ENCODE results near the gene SLC4A8. TPM values are rescaled to one million over a fixed set of nuclear protein-coding genes. Genes with fewer than 3 reads are reported as not detected.

The SLC4A8 gene
- total and polyA plus RNA-seq, 2 donors (not counting 3 experiments of a cell fraction or from before 2014, with no cell fraction given): 4.7 to 9.7 TPM

DNA sequence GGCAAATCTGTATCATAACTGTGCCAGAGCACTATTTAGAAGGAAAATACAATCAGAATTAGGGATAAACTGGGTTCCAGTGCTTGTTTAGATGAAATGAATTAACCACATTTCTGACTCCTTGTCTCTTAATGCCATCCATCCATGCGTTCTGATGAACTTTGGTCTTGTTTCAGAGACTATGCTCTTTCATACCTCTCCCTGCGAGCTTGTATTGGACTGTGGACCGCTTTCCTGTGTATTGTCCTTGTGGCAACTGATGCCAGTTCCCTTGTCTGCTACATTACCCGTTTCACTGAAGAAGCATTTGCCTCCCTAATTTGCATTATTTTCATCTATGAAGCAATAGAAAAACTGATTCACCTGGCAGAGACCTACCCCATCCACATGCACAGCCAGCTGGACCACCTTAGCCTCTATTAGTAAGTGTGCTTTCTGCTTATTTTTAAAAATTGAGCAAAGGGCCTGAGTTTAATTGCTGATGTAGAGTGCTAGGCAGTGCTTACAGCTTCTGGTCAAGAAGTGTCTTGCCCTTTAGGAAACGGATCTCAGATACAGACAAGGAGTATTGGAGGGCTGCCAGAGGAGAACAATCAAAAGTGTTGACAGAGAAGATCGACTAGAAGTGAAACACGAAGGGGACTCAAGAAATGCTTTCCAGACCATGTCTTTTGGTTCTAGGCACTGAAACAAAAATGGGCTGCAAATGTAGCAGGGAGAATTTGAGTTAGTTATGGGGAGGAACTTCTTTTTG, 46.7 kb downstream of the SLC4A8 start:
- no peak overlapping the region for H3K9ac ChIP-seq (replicated peaks; ENCODE audit: extremely low read depth, insufficient read depth, low read length)
- H3K9me3 ChIP-seq (replicated peaks; ENCODE audit: control insufficient read depth, insufficient read depth, low read length): no peaks in the 10 kb centered on the region
- peaks cover 3% of the 10 kb centered on the region for H3K4me1 ChIP-seq (ENCODE audit: control insufficient read depth, extremely low read depth, insufficient read depth, low read length)
- TF ChIP-seq GATA2 (IDR thresholded peaks at IDR 0.05; ENCODE audit: insufficient read depth, insufficient read length, low read depth, low read length) (no peak), POLR2A (IDR thresholded peaks at IDR 0.05; ENCODE audit: low read depth, low read length) (no peak), EZH2 (IDR thresholded peaks at IDR 0.05; ENCODE audit: borderline replicate concordance, low read depth, low read length, severe bottlenecking) (no peak), JUN (IDR thresholded peaks at IDR 0.05; ENCODE audit: borderline replicate concordance, insufficient read depth, insufficient read length, low read depth) (no peak), MYC (IDR thresholded peaks at IDR 0.05; ENCODE audit: low read depth, low read length) (no peak), MAX (IDR thresholded peaks at IDR 0.05; ENCODE audit: insufficient read depth, insufficient read length) (no peak), FOS (IDR thresholded peaks at IDR 0.05; ENCODE audit: borderline replicate concordance, insufficient read depth, low read length) (no peak), CTCF (IDR thresholded peaks at IDR 0.05; ENCODE audit: extremely low read depth in 1 of 2, insufficient read depth in 1 of 2, low read depth in 1 of 2, low read length in 2 of 2) (no peak), POLR2AphosphoS5 (IDR thresholded peaks at IDR 0.05; ENCODE audit: insufficient read depth, low read depth, low read length) (no peak)
- intact Hi-C loops (cut with micrococcal nuclease) (no loop called here), dilution Hi-C loops (cut with MboI; ENCODE audit: extremely low pct_ligation_motif_present, low sequenced_read_pairs) (no loop called here)
- BruUV-seq (replicated peaks): no TSS peak
- peak; percentile 55 for FAIRE-seq
- no peak overlapping the region for H3K4me2 ChIP-seq (ENCODE audit: insufficient read depth, low read length)
- DNase-seq (ENCODE audit: low read depth, low spot score): peak; percentile 79
- no peak overlapping the region for H3K4me3 ChIP-seq (replicated peaks in 1 of 3; ENCODE audit: insufficient read depth in 1 of 3, low read depth in 1 of 3, low read length in 3 of 3)
- H4K20me1 ChIP-seq (replicated peaks; ENCODE audit: control insufficient read depth, extremely low read depth, insufficient read depth, low read length): no peaks in the 10 kb centered on the region
- no peak overlapping the region for H2AFZ ChIP-seq (ENCODE audit: low read depth, low read length)
- ChIA-PET CTCF (interaction anchor here (1.4 kb wide), 1 partner anchor 13 kb away, joined by 4 read pairs; no protein-coding TSS in a partner anchor), POLR2A (no interaction called here)
- H3K9me1 ChIP-seq (replicated peaks; ENCODE audit: control insufficient read depth, extremely low read depth, insufficient read depth, low read length): no peaks in the 10 kb centered on the region
- no peaks in the 10 kb centered on the region for H3K79me2 ChIP-seq (ENCODE audit: control insufficient read depth, insufficient read depth, low read length)
- H3K27ac ChIP-seq (ENCODE audit: insufficient read depth, low read depth, low read length): no peak overlapping the region
- H3K27me3 ChIP-seq (ENCODE audit: control insufficient read depth in 2 of 2, insufficient read depth in 2 of 2, low read length in 2 of 2): no peaks in the 10 kb centered on the region
- H3K36me3 ChIP-seq (ENCODE audit: control insufficient read depth in 2 of 2, extremely low read depth in 1 of 2, insufficient read depth in 2 of 2, low read length in 2 of 2): no peaks in the 10 kb centered on the region
